ENCODE data around the gene FOXD1.

FOXD1 gene

DNA sequence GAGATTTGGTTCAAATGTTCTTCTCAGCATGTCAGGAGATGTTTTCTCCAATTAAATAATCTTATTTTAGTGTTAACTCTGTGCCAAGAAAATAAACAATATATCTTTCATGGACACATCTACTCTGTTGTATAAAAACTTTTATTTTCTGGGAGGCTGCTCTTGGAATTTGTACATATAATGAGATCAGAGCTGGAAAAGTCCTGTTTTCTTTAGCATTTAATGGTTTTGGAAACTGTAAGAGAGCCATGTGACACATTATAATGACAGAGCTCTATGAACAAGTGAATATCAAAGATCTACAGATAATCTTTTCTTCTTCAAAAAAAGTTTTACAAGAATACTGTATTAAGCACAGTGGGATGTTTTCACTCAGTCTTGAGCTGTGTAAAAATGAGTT is 48.8 kb downstream of the FOXD1 start:
- DNase-seq (ENCODE audit: low read depth), result no peak
- H3K4me3 ChIP-seq (ENCODE audit: low read depth, low read length), result no peak overlapping the region
- TF ChIP-seq, protein P1, sequence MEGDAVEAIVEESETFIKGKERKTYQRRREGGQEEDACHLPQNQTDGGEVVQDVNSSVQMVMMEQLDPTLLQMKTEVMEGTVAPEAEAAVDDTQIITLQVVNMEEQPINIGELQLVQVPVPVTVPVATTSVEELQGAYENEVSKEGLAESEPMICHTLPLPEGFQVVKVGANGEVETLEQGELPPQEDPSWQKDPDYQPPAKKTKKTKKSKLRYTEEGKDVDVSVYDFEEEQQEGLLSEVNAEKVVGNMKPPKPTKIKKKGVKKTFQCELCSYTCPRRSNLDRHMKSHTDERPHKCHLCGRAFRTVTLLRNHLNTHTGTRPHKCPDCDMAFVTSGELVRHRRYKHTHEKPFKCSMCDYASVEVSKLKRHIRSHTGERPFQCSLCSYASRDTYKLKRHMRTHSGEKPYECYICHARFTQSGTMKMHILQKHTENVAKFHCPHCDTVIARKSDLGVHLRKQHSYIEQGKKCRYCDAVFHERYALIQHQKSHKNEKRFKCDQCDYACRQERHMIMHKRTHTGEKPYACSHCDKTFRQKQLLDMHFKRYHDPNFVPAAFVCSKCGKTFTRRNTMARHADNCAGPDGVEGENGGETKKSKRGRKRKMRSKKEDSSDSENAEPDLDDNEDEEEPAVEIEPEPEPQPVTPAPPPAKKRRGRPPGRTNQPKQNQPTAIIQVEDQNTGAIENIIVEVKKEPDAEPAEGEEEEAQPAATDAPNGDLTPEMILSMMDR (IDR thresholded peaks at IDR 0.05; ENCODE audit: insufficient read depth, low read depth, low read length, missing control alignments), result no peak

All from GM12865 (cell line).